ENCODE measurements around the gene MMP25. TPM values are rescaled to one million over a fixed set of nuclear protein-coding genes. Genes with fewer than 3 reads are reported as not detected.
"Not testable (repeated sequence)": the region's sequence is repeated elsewhere in the genome, so short reads cannot be mapped to it uniquely, and the experiment has no call there.

Gene MMP25
- polyA plus RNA-seq, 4 donors = 0.67 to 2.7 (median 1.5) TPM

GRCh38 chr16:3028716-3029319 is 17.5 kb upstream of the MMP25 start:
- no peak for DNase-seq (ENCODE audit: low read depth in 4 of 4, low spot score in 3 of 4)

- DNase-seq (ENCODE audit: low read depth in 4 of 4, low spot score in 3 of 4) = no peak
These were observed 16.7 kb upstream of the MMP25 start for GRCh38 chr16:3029491-3030221.

- DNase-seq (ENCODE audit: low read depth in 4 of 4, low spot score in 3 of 4) = no peak
These were observed 15.8 kb upstream of the MMP25 start for GRCh38 chr16:3030222-3031212.

- no peak for DNase-seq (ENCODE audit: low read depth in 4 of 4, low spot score in 3 of 4)
These were observed 13.7 kb upstream of the MMP25 start for GRCh38 chr16:3032624-3033023.

- DNase-seq (ENCODE audit: low read depth in 4 of 4, low spot score in 3 of 4) = no peak
These were observed 10.9 kb upstream of the MMP25 start for GRCh38 chr16:3035289-3035971.

GRCh38 chr16:3035972-3036725 is 10.2 kb upstream of the MMP25 start:
- no peak for DNase-seq (ENCODE audit: low read depth in 4 of 4, low spot score in 3 of 4)

GRCh38 chr16:3036726-3037315 is 9.5 kb upstream of the MMP25 start, which contains the start of gene BICDL2:
Gene BICDL2 (minus strand): TSS chr16:3036944. CDS start chr16:3035496, 1,448 bp downstream.
- DNase-seq (ENCODE audit: low read depth in 4 of 4, low spot score in 3 of 4) = no peak

GRCh38 chr16:3038256-3038655 is 8.1 kb upstream of the MMP25 start:
- DNase-seq (ENCODE audit: low read depth in 4 of 4, low spot score in 3 of 4) = no peak

- DNase-seq (ENCODE audit: low read depth in 4 of 4, low spot score in 3 of 4) = no peak
These were observed 7.5 kb upstream of the MMP25 start for GRCh38 chr16:3038896-3039295.

- no peak for DNase-seq (ENCODE audit: low read depth in 4 of 4, low spot score in 3 of 4)
These were observed 4.0 kb upstream of the MMP25 start for GRCh38 chr16:3042376-3042775.

- no peak for DNase-seq (ENCODE audit: low read depth in 4 of 4, low spot score in 3 of 4)
These were observed 1.7 kb upstream of the MMP25 start for GRCh38 chr16:3044708-3045107.

GRCh38 chr16:3046641-3047386 is 453 bp downstream of the MMP25 start:
- no peak for DNase-seq (ENCODE audit: low read depth in 4 of 4, low spot score in 3 of 4)

GRCh38 chr16:3047387-3047720 is 993 bp downstream of the MMP25 start:
- no peak for DNase-seq (ENCODE audit: low read depth in 4 of 4, low spot score in 3 of 4)

- DNase-seq (ENCODE audit: low read depth in 4 of 4, low spot score in 3 of 4) = no peak
These were observed 3.6 kb downstream of the MMP25 start for GRCh38 chr16:3049921-3050481.

- no peak for DNase-seq (ENCODE audit: low read depth in 4 of 4, low spot score in 3 of 4)
These were observed 4.1 kb downstream of the MMP25 start for GRCh38 chr16:3050487-3050886.

- no peak for DNase-seq (ENCODE audit: low read depth in 4 of 4, low spot score in 3 of 4)
These were observed 4.6 kb downstream of the MMP25 start for GRCh38 chr16:3051009-3051408.

GRCh38 chr16:3051494-3051893 is 5.1 kb downstream of the MMP25 start:
- no peak for DNase-seq (ENCODE audit: low read depth in 4 of 4, low spot score in 3 of 4)

- not testable (repeated sequence) for DNase-seq (ENCODE audit: low read depth in 4 of 4, low spot score in 3 of 4)
These were observed 6.4 kb downstream of the MMP25 start for GRCh38 chr16:3052571-3053329.

Measured in left renal pelvis (tissue), 4 donors.